Kidney (tissue), 14 donors: ENCODE measurements around the gene LAMP5. TPM values are rescaled to one million over a fixed set of nuclear protein-coding genes. Genes with fewer than 3 reads are reported as not detected.

Experiments
- DNase-seq, 5 donors: peaks; one replicate each; pipeline ENCODE4 v3.0.0-alpha.2; 2013 to 2020
- FAIRE-seq: peaks from 2 replicates; lab custom pipeline; 2012; peaks lifted over from hg19 to GRCh38; lab: Jason Lieb, UNC
- H3K27ac ChIP-seq, 2 donors: one replicate each; pipeline ENCODE4 v1.7.0; 2013; ENCODE audit warnings: low read depth in 2 of 2, low read length in 2 of 2, inconsistent platforms in 1 of 2
- H3K27me3 ChIP-seq: one replicate; pipeline ENCODE4 v1.7.1; 2013; ENCODE audit warnings: low read length, inconsistent platforms; ENCODE audit not compliant: control insufficient read depth, insufficient read depth
- H3K36me3 ChIP-seq, 3 donors: one replicate each; pipeline versions ENCODE4 v1.7.0 to v1.7.1; 2013; ENCODE audit warnings: low read length in 3 of 3, control low read depth in 1 of 3, inconsistent platforms in 1 of 3; ENCODE audit not compliant: insufficient read depth in 3 of 3, control insufficient read depth in 2 of 3
- H3K4me1 ChIP-seq, 3 donors: one replicate each; pipeline versions ENCODE4 v1.7.0 to v1.7.1; 2013; ENCODE audit warnings: low read length in 3 of 3, inconsistent platforms in 1 of 3, low read depth in 1 of 3; ENCODE audit not compliant: control insufficient read depth in 2 of 3, insufficient read depth in 2 of 3
- H3K4me3 ChIP-seq, 3 donors: one replicate each; pipeline versions ENCODE4 v1.7.0 to v1.8.1; 2013; ENCODE audit warnings: low read length in 3 of 3, control low read depth in 1 of 3, inconsistent platforms in 1 of 3
- H3K9ac ChIP-seq, 3 donors: one replicate each; pipeline versions ENCODE4 v1.7.0 to v1.7.1; 2013; ENCODE audit warnings: low read length in 3 of 3, control low read depth in 1 of 3, inconsistent platforms in 1 of 3
- H3K9me3 ChIP-seq, 3 donors: one replicate each; pipeline versions ENCODE4 v1.7.0 to v1.7.1; 2013; ENCODE audit warnings: low read length in 3 of 3, control low read depth in 1 of 3, inconsistent platforms in 1 of 3; ENCODE audit not compliant: control insufficient read depth in 2 of 3, insufficient read depth in 1 of 3
- intact Hi-C: fragments of 100-400 bp; cut with DNase I; formaldehyde crosslinking; loops from one replicate; pipeline ENCODE4 v1.11.1; 2022
- polyA plus RNA-seq: library from polyadenylated mRNA; stranded (reverse); fragments of 350-450 nt; fragmentation: Illumina TruSeq; extraction: RNeasy Lipid Tissue Mini Kit (QIAGEN cat#74804); gene quantifications from one replicate; pipeline ENCODE4 v1.2.3, GENCODE V29; 2014; ENCODE audit warnings: low read depth, low replicate concordance; ENCODE audit not compliant: insufficient read depth
- total RNA-seq: library from RNA; stranded (reverse); fragmentation: NEBNext Ultra II Directional; extraction: Animal tissue kit (Norgen Biotek cat#: 25700); gene quantifications from one replicate; pipeline ENCODE4 v1.2.1, GENCODE V29; 2021
- TF ChIP-seq, protein P1 (sequence below): IDR thresholded peaks from 3 replicates; pipeline ENCODE4 v1.5.1; 2012; ENCODE audit warnings: mild to moderate bottlenecking, moderate library complexity, borderline replicate concordance; ENCODE audit not compliant: insufficient read depth; ENCODE audit errors: extremely low read depth
- donor health status: control.
- donor health status: control.
- donor health status: control.
- donor health status: control.
- donor health status: control.
- donor health status: DM: yes; HTN: yes; CAD: no.
- donor health status: Normal renal cell carcinoma (clear cell type).

The LAMP5 gene
- total and polyA plus RNA-seq, 2 donors from 2014 or later = 0.82 to 3.2 TPM

DNA sequence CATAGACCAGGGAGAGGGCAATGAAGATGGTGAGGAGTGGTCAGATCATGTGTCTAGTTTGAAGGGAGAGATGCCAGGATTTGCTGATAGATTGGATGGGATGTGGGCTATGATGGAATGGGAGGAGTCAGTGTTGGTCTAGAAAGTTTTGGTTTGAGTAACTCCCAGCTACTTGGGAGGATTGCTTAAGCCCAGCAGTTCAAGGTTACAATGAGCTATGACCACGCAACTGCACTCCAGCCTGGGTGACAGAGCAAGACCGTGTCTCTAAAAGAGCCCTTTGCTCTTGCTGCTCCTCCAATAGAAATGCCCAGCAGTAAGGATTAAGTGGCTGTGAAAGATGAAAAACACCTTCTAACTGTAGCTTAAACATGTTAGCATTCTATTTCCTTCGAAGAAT, 18.2 kb upstream of the LAMP5 start:
- intact Hi-C loops = no loop called here
- Histone ChIP-seq H3K4me3 (no peak overlapping the region), H3K4me1 (no peaks in the 10 kb centered on the region), H3K9ac (no peak overlapping the region), H3K27ac (no peak overlapping the region), H3K9me3 (no peaks in the 10 kb centered on the region), H3K27me3 (no peaks in the 10 kb centered on the region), H3K36me3 (no peaks in the 10 kb centered on the region)
- DNase-seq (no peak), FAIRE-seq (no peak)
- TF ChIP-seq, protein P1, sequence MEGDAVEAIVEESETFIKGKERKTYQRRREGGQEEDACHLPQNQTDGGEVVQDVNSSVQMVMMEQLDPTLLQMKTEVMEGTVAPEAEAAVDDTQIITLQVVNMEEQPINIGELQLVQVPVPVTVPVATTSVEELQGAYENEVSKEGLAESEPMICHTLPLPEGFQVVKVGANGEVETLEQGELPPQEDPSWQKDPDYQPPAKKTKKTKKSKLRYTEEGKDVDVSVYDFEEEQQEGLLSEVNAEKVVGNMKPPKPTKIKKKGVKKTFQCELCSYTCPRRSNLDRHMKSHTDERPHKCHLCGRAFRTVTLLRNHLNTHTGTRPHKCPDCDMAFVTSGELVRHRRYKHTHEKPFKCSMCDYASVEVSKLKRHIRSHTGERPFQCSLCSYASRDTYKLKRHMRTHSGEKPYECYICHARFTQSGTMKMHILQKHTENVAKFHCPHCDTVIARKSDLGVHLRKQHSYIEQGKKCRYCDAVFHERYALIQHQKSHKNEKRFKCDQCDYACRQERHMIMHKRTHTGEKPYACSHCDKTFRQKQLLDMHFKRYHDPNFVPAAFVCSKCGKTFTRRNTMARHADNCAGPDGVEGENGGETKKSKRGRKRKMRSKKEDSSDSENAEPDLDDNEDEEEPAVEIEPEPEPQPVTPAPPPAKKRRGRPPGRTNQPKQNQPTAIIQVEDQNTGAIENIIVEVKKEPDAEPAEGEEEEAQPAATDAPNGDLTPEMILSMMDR = no peak

GRCh38 chr20:9498322-9498721, 16.1 kb upstream of the LAMP5 start:
- H3K36me3 ChIP-seq = no peaks in the 10 kb centered on the region
- no peak for FAIRE-seq
- no peaks in the 10 kb centered on the region for H3K9me3 ChIP-seq
- H3K27me3 ChIP-seq = no peaks in the 10 kb centered on the region
- H3K4me1 ChIP-seq = no peaks in the 10 kb centered on the region
- no peak overlapping the region for H3K27ac ChIP-seq
- no peak overlapping the region for H3K4me3 ChIP-seq
- intact Hi-C loops = no loop called here
- TF ChIP-seq, protein P1 = no peak
- DNase-seq = no peak
- H3K9ac ChIP-seq = no peak overlapping the region

DNA sequence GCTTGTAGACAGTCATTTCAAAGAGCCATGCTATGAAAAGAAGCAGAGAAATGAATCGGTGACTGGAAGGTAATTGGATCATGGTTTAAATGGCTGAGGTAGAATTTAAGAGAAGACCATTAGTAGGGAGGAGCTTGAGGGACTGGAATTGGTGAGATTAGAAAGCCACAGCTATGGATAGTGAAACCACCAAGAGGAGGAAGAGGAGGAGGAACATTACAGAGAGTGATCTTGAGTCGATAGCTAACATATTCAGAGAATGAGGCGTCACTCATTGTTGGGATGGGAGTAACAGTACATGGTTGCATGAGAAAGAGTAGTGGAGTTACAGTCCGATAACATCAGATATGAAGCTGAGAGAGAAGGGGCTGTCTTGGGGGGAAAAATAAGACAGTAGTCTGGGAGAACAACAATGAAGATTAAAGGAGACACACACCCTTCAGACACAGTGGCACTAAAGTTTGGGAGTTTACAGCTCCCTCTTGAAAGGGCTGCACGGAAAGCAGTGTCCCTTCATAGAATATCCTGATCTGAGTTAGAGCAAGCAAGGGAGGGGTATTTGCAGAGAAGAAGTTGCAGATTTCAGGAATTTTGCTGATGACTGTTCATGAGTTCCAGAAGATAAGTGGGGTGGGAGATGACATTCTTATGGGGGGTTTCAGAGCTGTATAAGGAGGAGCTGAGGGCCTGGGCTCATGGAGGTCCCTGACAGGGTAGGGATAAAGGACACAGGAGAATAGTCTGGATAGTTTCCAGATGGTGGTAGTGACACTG, 15.1 kb upstream of the LAMP5 start:
- Histone ChIP-seq H3K9ac (no peak overlapping the region), H3K27me3 (no peaks in the 10 kb centered on the region), H3K4me3 (no peak overlapping the region), H3K4me1 (no peaks in the 10 kb centered on the region), H3K9me3 (no peaks in the 10 kb centered on the region), H3K36me3 (no peaks in the 10 kb centered on the region), H3K27ac (no peak overlapping the region)
- no peak for DNase-seq
- FAIRE-seq = no peak
- intact Hi-C loops = no loop called here
- TF ChIP-seq, protein P1 = no peak
